Left colon (tissue), 2 donors: ENCODE data around the gene YIPF6. TPM values are rescaled to one million over a fixed set of nuclear protein-coding genes. Genes with fewer than 3 reads are reported as not detected.
A peak's percentile ranks its signal among the peaks of the same experiment; 100 is the strongest.
"Not testable (repeated sequence)": the region's sequence is repeated elsewhere in the genome, so short reads cannot be mapped to it uniquely, and the experiment has no call there.

Experiments used
- ATAC-seq: fragments of 200-7000 bp; cut with Tn5 transposase; one replicate; pipeline ENCODE4 v1.9.1; 2020; ENCODE audit warnings: mild to moderate bottlenecking, moderate library complexity
- DNase-seq, 2 donors: peaks; one replicate each; pipeline ENCODE4 v3.0.0-alpha.2; 2020
- intact Hi-C, 2 donors: fragments of 100-400 bp; cut with DNase I in 1 of 2; cut with micrococcal nuclease in 1 of 2; formaldehyde crosslinking; loops; one replicate each; pipeline versions ENCODE4 v1.11.2 to v1.14.0; 2022; cut with DNase I, micrococcal nuclease
- long read RNA-seq: library from polyadenylated mRNA; unstranded; transcript quantifications from one replicate; pipeline ENCODE4 v2.0.0, GENCODE V29; 2021
- total RNA-seq, 2 donors: library from RNA; stranded (reverse); fragmentation: NEBNext Ultra II Directional; extraction: Animal tissue kit (Norgen Biotek cat#: 25700); gene quantifications; one replicate each; pipeline ENCODE4 v1.2.1, GENCODE V29; 2021
- donor health status: DM: no; HTN: no; CAD: no.
- donor health status: DM: yes; HTN: yes; CAD: no.

Gene YIPF6
- 10 to 100 TPM; 53.4 to 57.8 TPM for total RNA-seq
- long read RNA-seq, full-length matches to known transcripts, result 46 of 52 reads
- long read RNA-seq, partial matches to known transcripts, result 0 of 52 reads
- long read RNA-seq, other reads (novel, unspliced or antisense), result 6 of 52 reads

DNA sequence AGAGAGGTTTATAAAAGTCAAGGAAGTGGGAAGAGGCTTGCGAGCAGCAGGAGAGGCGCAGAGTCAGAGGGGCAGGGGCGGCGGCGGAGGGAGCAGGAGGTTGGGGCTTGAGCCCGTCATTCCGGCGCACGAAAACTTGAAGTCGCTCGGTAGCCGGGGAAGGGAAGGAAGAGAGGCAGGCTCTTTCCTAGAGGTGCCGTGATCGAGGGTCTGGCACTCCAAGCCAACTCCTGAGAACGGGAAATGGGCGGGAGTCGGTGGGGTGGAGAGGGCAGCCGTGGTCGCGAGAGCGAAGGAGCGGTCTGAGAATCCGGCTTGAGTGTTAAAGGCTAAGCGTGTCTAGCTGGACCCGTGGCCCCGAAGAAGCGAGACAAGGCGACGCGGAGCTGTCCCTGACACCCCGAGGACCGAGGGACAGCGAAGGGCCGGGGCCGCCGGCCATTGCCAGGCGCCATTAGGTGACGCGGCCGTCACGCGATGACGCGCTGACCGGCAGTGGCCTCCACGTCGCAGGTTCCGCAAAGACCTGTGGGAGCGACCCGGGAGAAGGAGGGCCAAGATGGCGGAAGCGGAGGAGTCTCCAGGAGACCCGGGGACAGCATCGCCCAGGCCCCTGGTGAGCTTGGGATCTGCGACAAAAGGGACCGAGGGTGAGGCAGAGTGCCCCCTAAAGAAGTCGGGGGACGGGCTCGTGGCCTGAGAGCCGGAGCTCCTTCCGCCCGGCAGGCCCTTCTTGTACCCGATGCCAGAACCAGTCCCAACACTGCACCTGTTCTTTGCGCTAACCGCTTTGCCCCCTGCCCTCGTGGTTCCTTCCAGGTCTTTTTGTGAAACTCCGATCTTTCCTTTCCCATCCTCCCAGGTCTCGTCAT is at the start of gene YIPF6:
YIPF6 (plus strand) TSS at position 544 of the 872 bp plus-strand sequence; CDS start at position 560, 16 bp downstream.
- peak; percentile 76 to 81 for DNase-seq
- peak; percentile 98 for ATAC-seq
- intact Hi-C loops, result no loop called here

DNA sequence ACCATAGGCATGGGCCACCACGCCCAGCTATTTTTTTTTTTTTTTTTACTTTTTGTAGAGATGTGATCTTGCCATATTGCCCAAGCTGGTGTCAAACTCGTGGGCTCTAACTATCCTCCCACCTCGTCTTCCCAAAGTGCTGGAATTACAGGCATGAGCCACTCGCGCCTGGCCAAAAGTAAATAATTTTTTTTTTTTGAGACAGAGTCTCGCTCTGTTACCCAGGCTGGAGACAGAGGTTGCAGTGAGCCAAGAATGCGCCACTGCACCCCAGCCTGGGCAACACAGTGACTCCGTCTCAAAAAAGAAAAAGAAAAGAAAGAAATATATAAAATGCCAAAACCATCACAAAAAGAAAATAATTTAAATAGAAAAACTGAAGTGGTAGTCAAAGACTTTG is 47.1 kb upstream of the YIPF6 start:
- ATAC-seq (no peak), DNase-seq (no peak)
- intact Hi-C loops, result no loop called here

- no peak for ATAC-seq
- intact Hi-C loops, result no loop called here
These were observed 44.2 kb upstream of the YIPF6 start for GRCh38 chrX:68454476-68455150.

DNA sequence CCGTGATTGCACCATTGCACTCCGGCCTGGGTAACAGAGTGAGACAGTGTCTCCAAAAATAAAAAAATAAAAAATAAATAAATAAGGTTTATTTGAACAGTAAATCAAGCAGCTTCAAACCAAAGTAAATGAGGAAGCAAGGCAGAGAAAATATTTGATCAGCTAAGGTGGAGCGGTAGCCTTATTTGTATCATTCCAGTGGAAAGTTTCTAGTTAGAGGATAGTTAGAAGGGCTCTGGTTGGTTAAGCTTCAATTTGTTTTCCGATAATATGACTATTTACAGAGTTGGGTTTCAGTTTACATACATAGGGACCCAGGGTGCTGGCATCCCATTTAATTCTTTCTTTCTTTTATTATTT is 43.7 kb upstream of the YIPF6 start:
- intact Hi-C loops, result no loop called here
- ATAC-seq, result no peak
- no peak for DNase-seq

More at GRCh38 chrX:68454476-68455150, 44.2 kb upstream of the YIPF6 start:
- DNase-seq, result no peak

DNA sequence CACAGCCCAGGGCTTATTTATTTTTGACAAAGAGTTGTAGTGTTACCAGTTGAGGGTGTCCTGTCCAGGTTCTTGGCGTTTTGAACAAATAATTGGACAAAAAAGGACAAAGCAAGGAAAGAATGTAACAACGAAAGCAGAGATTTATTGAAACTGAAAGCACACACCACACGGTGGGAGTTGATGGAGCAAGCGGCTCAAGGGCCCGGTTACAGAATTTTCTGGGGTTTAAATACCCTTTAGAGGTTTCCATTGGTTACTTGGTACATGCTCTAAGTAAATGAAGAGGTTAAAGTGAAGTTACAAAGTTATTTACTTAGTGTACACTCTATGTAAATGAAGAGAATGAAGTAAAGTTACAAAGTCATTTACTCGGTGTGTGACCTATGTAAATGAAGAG is 37.8 kb upstream of the YIPF6 start:
- ATAC-seq (no peak), DNase-seq (no peak)
- intact Hi-C loops, result loop anchor here in 1 of 2 donors (5.0 kb wide), 1 partner anchor 264 kb away; no protein-coding TSS in a partner anchor

DNA sequence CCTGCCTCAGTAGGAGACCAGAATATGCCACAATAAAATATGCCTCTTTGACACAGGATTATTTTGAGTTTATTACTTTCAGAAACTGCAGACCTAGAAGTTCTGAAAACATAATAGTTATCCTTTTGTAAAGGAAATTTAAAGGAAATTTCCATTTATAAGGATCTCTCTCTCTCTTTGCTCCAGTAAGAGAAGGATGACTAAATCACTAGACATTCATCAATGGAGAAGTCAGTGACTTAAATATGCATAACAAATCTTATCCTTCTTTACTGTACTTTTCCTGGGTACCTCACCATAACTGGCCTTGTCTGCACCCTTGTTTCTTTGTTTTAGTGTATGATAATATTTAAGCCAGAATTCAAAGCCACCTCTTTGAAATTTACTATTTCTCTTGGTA is 37.3 kb upstream of the YIPF6 start:
- no peak for ATAC-seq
- intact Hi-C loops, result loop anchor here in 1 of 2 donors (5.0 kb wide), 1 partner anchor 264 kb away; no protein-coding TSS in a partner anchor
- no peak for DNase-seq

GRCh38 chrX:68462197-68462596 is 36.7 kb upstream of the YIPF6 start:
- intact Hi-C loops, result loop anchor here in 1 of 2 donors (5.0 kb wide), 1 partner anchor 265 kb away; no protein-coding TSS in a partner anchor
- ATAC-seq (no peak), DNase-seq (no peak)

DNA sequence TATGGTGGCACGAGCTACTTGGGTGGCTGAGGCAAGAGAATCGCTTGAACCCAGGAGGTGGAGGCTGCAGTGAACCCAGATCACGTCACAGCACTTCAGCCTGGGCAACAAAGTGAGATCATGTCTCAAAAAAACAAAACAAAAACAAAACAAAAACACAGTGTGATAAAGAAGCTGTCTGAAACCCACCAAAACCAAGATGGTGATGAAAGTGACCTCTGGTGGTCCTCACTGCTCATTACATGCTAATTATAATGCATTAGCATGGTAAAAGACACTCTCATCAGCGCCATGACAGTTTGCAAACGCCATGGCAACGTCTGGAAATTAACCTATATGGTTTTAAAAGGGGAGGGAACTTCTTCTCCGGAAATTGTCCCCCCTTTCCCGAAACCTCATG is 36.2 kb upstream of the YIPF6 start:
- ATAC-seq (no peak), DNase-seq (no peak)
- intact Hi-C loops, result loop anchor here in 1 of 2 donors (5.0 kb wide), 1 partner anchor 265 kb away; no protein-coding TSS in a partner anchor

DNA sequence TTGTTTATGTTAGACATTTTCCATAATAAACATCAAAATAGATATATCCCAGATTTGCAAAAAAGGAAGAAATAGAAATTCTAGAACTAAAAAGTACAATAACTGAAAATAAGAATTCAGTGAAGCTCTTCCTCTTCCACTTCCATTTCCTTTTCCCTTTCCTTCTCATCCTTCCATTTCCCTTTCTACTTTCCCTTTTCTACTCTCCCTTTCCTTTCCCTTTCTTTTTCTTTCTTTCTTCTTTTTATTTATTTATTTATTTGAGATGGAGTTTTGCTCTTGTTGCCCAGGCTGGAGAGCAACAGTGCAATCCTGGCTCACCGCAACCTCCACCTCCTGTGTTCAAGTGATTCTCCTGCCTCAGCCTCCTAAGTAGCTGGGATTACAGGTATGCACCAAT is 35.0 kb upstream of the YIPF6 start:
- DNase-seq (no peak), ATAC-seq (no peak)
- intact Hi-C loops, result loop anchor here in 1 of 2 donors (5.0 kb wide), 1 partner anchor 267 kb away; no protein-coding TSS in a partner anchor

DNA sequence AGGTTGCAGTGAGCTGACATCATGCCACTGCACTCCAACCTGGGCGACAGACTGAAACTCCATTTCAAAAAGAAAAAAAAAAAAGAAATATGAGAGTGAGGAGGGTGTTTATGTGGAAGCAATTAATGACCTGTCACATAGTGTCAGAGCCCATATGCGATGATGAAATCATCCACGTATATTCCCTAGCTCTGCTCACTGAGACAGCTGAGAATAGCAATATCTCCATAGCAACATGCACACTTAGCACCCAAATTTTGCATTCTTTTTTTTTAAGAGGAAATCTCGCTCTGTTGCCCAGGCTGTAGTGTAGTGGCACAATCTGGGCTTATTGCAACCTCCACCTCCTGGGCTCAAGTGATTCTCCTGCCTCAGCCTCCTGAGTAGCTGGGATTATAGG is 34.1 kb upstream of the YIPF6 start:
- DNase-seq, result no peak
- no peak for ATAC-seq
- intact Hi-C loops, result loop anchor here in 1 of 2 donors (5.0 kb wide), 1 partner anchor 267 kb away; no protein-coding TSS in a partner anchor

DNA sequence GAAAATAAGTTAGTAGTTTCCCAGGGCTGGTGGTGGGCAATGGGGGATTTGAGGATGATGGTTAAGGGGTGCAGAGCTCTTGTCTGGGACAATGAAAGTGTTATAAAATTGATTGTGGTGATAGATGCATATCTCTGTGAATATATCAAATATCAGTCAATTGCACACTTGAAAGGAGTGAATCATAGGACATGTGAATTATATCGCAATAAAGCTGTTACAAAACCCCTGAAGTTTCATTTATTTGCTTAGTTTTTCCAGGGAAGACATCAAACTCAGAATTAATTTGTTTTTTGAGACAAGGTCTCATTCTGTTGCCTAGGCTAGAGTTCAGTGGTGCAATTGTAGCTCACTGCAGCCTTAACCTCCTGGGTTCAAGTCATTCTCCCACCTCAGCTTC is 17.9 kb upstream of the YIPF6 start:
- no peak for ATAC-seq
- DNase-seq, result no peak
- intact Hi-C loops, result no loop called here

DNA sequence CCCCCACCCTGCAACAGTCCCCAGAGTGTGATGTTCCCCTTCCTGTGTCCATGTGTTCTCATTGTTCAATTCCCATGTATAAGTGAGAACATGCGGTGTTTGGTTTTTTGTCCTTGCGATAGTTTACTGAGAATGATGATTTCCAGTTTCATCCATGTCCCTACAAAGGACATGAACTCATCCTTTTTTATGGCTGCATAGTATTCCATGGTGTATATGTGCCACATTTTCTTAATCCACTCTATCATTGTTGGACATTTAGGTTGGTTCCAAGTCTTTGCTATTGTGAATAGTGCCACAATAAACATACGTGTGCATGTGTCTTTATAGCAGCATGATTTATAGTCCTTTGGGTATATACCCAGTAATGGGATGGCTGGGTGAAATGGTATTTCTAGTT is 12.7 kb upstream of the YIPF6 start:
- ATAC-seq, intact Hi-C loops, DNase-seq: not testable (repeated sequence)

DNA sequence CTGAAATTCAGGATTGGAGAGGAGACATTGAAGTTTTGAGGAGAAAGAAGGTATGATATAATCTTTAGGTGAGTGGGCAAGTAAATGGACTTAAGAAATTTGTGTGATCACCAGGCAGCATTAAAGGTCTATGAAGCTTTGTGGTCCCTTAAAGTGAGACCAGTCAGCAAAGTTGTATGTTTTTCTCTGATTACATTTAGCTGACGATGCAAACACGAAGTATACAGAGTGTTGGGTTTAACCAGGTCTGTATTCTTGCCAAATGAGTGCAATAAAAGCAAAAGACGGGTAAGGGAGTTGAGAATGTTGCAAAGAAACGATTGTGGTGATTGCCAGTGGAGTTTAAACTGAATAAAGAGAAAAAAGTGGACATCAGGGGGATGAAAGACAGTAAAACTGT is 11.6 kb upstream of the YIPF6 start:
- peak; percentile 34 for ATAC-seq
- intact Hi-C loops, result no loop called here

DNA sequence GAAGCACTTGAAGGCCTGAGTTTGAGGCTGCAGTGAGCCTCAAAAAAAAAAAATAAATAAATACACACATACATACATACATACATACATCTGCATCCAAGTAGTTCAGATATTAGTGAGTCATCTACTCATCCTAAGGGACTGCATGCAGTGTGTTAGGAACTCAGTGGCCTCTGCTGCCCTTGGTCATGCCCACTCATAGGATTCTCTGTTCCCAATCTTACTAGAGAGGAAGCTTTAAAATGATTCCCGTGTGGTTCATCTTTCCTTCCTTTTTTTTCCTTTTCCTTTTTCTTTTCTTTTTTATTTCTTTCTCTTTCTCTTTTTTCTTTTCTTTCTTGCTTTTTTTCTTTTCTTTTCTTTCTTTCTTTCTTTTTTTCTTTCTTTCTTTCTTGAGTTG is 10.9 kb upstream of the YIPF6 start:
- intact Hi-C loops, result no loop called here
- DNase-seq (no peak), ATAC-seq (peak; percentile 22)

More for the DNA sequence above, 11.6 kb upstream of the YIPF6 start:
- no peak for DNase-seq

DNA sequence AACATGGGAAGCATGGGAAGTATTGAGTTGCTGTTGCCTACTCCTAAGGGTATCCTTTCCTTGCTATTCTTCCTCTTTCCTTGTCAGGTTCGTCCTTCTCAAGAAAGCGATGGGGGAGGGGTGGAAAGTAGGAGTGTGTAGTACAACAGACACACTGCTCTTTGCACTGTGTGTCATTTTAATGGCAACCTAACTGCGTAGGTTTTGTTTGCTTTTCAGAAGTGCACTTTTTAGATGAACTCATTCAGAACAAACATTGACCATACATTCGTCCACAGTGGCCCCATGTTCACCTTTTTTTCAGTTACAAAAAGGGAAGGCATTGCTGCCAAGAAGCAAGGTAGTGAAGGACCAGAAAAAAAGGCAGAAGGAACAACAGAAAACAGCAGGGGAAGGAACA is 10.2 kb upstream of the YIPF6 start:
- DNase-seq, result peak; percentile 66 to 76
- intact Hi-C loops, result no loop called here

GRCh38 chrX:68490644-68491043 is 8.2 kb upstream of the YIPF6 start:
- ATAC-seq (peak; percentile 69), DNase-seq (no peak)
- intact Hi-C loops, result no loop called here

More for the DNA sequence above, 10.2 kb upstream of the YIPF6 start:
- ATAC-seq, result peak; percentile 95

DNA sequence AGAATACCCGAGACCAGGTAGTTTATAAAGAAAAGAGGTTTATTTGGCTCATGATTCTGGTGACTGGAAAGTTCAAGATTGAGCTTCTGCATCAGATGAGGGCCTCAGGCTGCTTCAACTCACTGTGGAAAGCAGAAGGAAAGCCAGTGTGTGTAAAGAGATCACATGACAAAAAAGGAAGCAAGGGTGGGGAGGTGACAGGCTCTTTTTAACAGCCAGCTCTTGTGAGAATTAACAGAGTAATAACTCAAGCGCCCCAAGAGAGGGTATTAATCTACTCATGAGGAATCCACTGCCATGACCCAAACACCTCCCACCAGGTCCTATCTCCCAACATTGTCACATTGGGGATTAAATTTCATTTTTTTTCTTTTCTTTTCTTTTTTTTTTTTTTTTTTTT is 6.3 kb upstream of the YIPF6 start:
- ATAC-seq, result no peak
- intact Hi-C loops, result no loop called here
- DNase-seq, result no peak

DNA sequence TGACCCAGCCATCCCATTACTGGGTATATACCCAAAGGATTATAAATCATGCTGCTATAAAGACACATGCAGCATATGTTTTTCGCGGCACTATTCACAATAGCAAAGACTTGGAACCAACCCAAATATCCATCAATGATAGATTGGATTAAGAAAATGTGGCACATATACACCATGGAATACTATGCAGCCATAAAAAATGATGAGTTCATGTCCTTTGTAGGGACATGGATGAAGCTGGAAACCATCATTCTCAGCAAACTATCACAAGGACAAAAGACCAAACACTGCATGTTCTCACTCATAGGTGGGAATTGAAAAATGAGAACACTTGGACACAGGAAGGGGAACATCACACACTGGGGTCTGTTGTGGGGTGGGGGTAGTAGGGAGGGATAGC is 5.1 kb upstream of the YIPF6 start:
- DNase-seq, ATAC-seq, intact Hi-C loops: not testable (repeated sequence)

GRCh38 chrX:68498044-68498507 is 775 bp upstream of the YIPF6 start:
- intact Hi-C loops, result no loop called here
- DNase-seq, result no peak
- peak; percentile 37 for ATAC-seq
